HL-60/S4 (cell line): ENCODE data around the gene POMP.
"Not testable (repeated sequence)": the region's sequence is repeated elsewhere in the genome, so short reads cannot be mapped to it uniquely, and the experiment has no call there.

Experiments used
- in situ Hi-C: fragments of 300-500 bp; cut with MboI; formaldehyde crosslinking; loops from 2 replicates; pipeline ENCODE4 v1.14.3; 2022; ENCODE audit warnings: low sequenced_read_pairs

The POMP gene

DNA sequence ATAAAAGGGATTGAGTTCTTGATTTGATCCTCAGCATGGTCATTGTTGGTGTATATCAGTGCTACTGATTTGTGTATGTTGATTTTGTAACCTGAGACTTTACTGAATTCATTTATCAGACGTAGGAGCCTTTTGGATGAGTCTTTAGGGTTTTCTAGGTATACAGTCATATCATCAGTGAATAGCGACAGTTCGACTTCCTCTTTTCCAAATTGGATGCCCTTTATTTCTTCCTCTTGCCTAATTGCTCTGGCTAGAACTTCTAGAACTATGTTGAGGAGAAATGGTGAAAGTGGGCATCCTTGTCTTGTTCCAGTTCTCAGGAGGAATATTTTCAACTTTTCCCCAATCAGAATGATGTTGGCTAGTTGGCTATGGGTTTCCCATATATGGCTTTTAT, 27.0 kb downstream of the POMP start:
- in situ Hi-C loops = no loop called here

DNA sequence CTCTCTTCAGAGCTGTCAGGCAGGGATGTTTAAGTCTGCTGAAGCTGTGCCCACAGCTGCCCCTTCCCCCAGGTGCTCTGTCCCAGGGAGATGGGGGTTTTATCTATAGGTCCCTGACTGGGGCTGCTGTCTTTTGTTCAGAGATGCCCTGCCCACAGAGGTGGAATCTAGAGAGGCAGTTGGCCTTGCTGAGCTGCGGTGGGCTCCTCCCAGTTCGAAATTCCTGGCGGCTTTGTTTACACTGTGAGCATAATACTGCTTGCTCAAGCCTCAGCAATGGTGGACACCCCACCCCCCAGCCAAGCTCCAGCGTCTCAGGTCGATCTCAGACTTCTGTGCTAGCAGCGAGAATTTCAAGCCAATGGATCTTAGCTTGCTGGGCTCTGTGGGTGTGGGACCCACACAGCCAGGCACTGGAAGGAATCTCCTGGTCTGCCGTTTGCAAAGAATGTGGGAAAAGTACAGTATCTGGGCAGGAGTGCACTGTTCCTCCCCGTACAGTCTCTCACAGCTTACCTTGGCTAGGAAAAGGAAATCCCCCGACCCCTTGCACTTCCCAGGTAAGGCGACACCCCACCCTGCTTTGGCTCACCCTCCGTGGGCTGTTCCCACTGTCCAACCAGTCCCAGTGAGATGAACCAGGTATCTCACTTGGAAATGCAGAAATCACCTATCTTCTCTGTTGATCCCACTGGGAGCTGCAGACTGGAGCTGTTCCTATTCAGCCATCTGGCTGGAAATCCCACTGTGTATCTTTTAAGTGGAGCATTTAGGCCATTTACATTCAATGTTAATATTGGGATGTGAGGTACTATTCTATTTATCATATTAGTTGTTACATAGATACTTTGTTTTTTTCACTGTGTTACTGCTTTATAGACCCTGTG, 34.9 kb downstream of the POMP start:
- in situ Hi-C loops = not testable (repeated sequence)

DNA sequence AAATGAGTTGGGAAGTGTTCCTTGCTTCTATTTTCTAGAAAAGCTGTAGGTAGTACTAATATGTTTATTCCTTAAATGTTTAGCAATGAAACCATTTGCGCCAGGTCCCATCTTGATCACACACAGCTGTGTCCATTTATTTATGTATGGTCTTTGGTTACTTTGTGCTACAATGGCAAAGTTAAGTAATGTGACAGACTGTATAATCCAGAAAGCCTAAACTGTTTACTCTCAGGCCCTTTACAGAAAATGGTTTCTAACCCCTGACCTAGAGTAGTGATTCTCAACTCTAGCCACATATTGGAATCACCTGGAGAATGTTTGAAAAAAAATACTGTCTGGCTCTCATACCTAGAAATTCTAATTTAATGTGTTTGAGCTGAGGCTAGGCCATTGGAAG, 38.5 kb downstream of the POMP start:
- in situ Hi-C loops = no loop called here

DNA sequence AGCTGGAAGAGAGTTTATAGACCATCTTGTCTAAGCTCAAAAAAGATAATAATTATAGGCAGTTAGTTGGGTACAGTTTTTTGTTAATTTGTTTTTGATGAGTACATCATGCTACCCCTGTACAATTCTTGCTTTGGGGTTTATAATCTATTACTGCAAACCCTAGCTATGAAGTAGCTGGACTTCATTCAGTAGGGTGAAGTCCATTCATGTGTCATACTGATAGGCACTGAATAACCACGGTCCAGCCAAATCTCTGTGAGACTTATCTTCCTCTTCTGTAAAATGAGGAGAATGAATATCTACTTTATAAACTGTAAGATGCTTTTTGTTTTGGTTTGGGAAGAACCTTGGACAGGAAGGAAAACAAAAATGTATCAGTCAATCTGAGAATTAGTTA, 40.3 kb downstream of the POMP start:
- in situ Hi-C loops = no loop called here

DNA sequence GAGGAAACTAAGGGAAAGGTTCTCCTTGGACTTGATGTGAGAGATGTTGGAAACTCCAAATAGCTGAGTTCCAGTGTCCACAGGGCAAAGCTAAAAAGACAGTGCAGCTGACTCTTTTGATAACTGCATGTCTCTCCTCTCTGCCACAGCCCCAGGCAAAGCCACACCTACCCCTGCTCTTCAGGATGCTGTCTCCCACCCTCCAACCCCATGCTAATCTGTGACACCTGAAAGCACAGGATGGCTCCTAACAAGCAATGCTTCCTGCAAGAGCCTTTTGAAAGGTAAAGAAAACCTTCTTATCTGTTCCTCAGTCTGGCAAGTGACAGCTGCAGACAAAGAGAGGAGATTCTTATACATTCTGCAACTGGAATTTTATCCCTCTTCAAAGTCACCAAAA, 45.4 kb downstream of the POMP start:
- in situ Hi-C loops = no loop called here

DNA sequence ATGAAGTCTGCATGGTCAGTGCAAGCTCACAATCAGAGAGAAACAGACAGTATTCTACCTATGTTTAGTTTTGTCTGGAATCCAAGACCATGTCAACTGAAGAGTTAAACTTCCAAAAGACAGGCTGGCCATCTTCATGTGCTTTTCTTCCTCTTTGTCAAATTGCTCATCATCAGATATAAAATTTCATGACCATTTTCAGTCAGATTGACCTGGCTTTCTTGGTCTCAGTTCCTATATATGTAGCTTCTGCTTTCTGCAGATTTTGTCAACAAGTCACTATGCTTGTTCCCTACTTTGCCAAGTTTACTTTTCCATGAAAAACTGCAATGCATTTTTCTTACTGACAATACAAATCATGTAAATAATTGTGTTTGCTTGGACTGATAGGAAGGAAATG, 46.0 kb downstream of the POMP start:
- in situ Hi-C loops = no loop called here

DNA sequence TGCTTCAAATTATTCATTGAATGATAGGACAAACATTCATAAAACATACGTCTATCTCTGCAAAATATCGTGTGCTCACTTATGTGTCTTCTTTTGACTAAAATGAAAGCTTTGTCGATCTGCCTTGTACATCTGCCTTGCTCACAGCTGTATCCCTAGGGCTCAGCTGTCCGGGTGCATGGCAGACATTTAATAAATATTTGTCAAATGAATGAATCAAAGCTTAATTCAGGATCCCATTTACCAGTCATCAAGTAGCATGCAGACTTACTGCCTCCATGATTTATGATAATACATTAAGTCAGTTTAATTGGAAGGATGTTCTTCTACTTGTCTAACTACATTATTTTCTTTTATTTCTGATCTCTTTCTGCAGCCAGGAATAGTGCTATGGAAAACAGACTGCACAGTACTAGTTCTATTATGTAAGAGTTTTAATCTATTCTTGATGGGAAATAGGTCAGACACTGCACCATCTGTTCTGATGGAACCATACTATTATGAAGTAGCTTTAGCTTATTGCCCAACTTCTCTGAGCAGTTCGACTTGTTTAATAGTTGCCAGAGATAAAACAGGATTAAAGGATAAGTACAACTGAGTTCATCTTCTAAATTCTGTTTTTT, 46.6 kb downstream of the POMP start:
- in situ Hi-C loops = no loop called here

DNA sequence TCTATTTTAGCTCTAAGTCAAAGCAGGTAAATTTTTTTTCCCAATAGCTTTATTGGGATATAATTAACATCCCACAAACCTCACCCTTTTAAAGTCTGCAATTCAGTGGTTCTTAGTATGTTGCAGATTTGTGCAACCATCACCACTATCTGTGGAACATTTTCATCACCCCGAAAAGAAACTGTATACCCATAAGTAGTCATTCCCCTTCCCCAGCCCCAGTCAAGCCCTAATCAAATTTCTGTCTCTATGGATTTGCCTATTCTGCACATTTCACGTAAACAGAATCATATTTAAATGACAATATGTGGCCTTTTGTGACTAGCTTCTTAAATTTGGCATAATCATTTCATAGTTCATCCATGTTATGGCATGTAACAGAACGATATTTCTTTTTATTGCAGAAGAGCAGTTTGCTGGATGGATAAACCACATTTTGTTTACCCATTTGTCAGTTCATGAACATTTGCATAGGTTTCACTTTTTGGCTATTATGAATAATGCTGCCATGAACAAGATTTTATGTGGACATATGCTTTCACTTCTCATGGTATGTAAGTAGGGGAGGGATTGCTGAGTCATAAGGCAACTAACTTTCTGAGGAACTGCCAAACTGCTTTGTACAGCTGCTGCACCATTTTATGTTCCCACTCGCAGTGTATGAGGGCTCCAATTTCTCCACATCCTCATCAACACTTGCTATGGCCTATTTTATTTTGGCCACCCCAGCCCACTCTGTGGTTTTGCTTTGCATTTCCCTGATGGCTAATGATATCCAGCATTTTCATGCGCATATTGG, 48.9 kb downstream of the POMP start:
- in situ Hi-C loops = no loop called here

DNA sequence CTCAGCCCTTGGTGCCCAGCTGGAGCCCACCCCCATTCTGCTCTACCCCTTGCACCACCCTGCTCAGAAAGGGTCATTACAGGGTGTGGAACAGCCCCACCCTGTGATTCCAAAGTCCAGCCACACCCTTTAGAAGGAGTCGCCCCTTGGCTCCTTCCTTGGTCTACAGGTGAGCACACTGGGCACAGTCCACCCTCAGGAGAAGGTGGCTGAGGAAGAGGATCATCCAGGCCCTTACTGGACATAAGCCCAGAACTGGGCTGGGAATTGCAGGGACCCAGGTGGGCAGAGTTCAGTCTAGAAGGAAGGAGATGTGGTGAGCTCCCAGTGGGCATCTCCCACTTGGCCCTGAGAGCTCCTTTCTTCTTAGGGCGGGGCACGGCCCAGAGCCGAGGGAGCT, 51.2 kb downstream of the POMP start:
- in situ Hi-C loops = no loop called here

DNA sequence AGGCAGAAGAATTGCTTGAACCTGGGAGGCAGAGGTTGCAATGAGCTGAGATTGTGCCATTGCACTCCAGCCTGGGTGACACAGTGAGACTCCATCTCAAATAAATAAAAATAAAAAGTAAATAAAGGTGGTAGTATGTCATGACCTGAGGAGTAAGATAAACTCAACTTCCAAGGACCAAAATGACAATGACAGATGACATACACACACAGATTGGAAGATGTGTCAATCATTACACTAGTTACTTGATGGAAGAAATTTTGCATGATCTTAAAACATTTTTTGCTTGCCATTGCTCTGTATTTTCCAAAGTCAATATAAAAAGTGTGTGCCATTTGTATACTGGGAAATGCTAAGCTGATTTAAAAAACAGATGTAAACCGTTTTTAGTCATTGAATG, 55.7 kb downstream of the POMP start:
- in situ Hi-C loops = no loop called here

DNA sequence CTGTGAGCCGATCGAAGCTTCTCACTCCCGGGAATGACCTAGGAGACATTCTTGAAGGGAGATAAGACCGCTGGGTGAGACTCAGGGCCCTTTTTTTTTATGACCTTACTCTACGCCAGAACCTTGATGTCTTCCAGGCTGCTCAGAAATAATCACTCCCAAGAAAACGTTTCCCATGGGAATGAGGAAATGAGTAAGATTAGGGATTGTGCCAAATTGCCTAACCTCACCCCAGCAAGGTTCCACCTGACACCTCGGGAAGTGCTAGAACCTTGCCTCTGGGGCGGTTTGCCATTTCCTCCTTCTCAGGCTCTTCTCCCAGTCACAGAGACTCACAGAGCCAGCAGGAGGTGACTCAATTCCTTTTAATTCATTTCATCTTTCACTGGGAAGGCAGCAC, 57.6 kb downstream of the POMP start:
- in situ Hi-C loops = no loop called here

DNA sequence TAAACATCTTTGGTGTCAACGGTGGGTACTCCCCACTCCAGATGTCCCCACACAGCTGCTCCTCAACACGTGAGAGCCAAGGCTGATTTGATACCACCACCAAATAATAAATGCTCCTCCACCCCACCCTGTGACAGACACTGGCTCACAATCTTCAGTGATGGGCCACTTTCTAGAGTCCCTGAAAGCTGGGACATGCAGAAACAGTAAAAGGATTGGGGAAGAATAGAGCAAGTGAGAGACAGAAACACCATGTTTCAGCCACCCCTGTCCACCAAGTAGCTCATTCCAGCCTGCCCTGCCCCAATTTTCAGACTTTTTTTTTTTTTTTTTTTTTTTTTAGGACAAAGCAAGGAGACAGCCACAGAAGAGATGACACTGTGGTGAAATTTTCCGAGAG, 58.2 kb downstream of the POMP start:
- in situ Hi-C loops = no loop called here

DNA sequence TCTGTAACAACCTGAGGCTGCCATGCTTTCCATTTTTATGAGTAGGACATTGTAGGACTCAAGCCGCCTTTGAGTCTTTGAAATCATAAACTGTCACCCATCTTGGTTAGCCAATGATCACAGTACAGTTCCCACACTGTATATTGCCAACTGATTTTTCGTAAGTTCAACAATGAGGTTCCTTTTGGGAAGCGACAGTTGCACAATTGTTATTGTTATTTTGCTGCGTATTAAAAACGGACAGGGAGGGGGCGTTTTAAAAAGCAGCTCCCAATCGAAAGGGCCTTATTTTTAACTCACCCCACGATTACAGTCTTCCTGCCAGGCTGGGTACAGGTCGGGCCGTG, 59.2 kb downstream of the POMP start:
- in situ Hi-C loops = no loop called here

DNA sequence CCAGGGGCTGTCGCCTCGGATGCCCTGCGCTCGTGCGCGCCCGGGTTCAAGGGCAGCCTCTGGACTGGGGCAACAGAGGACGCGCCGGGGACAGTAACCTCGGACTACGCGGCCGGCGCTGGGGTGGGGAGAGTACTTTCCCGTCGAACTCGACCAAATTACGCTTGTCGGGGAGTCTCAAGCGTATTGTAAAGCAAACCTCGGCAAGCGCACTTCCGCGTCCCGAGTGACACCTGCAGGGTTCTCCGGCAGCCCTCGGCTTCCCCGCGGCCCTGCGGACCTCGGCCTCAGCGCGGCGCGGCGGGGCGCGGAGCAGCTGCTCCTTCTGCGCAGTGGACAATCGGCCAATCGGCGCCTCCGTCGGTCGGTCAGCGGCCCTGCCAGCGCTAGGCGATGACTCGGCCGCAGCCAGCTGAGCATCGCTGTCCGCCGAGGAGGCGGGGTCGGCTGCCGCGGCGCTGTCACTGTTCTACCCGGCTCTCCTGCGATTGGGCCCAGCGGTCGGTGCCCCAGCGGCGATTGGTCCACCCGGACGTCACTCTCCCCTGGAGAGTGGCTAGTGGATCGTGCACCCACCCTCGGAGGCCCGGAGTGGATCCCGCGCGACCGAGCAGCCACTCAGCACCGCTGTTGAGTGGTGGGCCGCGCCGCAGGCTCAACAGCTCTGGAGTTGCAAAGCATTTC, 59.8 kb downstream of the POMP start, which contains the start of gene SLC46A3:
TSS of gene SLC46A3 (minus strand) at position 428 of the 684 bp plus-strand sequence. CDS start 972 bp downstream, outside the sequence.
- in situ Hi-C loops = no loop called here

DNA sequence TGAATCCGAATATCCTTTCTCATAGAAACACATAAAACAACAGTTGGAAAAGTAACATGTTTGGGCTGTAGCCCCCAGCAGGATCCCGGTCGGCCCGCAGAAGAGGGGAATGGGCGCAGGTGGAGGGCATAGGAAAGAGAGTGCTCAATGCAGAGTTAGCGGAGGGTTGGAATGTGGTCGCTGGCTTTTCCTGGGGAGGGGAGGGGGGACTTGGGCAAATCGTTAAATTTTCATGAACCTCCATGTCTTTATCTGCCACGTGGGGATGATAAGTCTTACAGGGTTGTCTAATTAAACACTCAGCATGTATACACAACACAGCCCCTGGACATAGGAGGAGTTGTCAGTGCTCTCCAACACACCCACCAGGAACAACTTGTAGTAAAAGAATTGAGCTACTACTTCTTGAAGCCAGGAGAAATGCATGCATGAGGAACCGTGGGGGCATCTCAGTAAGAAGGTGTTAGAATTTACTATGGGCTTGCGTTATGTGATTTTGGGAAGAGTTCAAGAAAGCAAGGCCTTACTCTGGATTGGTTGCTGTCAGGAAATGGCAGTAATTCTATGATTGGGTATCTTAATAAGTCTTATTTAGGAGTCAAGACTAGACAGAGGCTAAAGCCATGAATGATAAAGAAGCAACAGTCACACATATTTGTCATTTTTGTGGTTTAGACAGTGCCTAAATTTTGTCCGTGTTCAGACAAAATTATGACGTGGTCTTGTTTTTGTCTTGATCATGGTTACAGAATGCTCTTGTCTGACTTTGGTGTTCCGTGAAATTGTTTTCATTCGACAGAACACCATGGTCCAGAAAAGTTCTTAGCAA, 60.5 kb downstream of the POMP start:
- in situ Hi-C loops = no loop called here

DNA sequence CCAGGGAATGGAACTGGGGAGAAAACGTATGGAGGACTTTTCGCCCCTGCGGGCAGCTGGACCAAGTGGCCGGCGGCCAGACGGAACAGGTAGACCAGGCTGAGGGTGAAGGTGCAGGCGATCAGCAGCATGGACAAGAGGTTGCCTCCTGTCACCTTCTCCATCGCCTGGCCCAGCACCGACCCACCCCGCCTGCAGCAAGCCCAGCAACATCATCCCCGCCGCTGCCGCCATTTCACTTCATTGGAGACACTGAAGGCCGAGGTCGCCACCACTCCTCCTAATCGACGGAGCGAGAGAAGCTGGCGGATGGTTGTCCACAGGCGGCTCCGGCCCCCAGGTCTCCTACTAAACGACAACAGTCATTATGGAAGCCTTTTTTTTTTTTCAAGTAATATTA, 64.9 kb downstream of the POMP start:
- in situ Hi-C loops = no loop called here

DNA sequence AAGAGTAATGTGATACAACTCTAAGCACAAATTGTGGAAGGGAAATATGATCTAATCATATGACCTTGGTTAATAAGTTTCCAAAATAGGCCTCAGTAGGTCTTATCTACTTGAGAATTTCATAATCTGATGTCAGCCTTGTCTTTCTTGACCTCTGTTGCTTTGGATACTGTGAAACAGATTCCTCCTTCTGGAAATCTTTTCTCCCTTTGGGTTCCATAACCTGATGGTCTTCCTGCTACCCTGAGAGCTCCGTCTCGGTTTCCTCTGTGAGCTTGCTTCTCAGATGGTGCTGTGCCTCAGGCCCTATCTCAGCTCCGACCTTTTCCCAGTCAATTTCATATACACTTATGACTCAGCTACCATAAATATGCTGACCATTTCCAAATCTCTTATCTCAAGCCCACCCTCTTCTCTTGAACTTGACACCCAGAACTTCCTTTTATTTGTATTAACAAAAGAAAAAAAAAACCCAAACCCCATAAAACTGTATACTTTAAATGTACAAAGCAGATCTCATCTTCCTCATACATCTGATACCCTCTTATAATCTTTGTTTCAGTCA, 66.2 kb downstream of the POMP start:
- in situ Hi-C loops = no loop called here
